ENCODE measurements around the gene STON2.
"Not testable (repeated sequence)": the region's sequence is repeated elsewhere in the genome, so short reads cannot be mapped to it uniquely, and the experiment has no call there.

STON2 gene

DNA sequence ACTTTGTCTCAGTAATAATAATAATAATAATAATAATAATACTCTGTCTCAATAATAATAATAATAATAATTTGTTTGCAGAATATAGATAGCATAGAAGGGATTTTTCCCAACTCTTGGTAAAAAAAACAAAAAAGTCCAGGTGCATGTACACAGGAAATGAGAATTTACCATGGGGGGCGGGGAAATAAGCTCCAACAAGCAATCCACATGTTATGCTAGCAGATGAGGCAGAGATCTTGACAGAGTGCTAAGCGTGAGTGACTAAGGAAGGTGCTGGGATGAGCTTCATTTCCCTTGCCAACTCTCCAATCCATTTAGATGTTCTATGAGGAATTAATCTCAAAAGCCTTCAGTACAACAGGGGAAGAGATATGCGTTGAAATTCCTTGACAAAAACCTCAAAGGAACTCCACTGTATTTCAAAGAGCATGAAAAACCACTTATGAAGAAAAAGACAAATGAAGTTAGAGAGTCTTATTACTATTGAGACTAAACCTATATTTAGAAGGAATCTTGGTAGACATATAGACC lies 134.4 kb downstream of the STON2 start:
- DNase-seq (ENCODE audit: low spot score) = no peak

DNA sequence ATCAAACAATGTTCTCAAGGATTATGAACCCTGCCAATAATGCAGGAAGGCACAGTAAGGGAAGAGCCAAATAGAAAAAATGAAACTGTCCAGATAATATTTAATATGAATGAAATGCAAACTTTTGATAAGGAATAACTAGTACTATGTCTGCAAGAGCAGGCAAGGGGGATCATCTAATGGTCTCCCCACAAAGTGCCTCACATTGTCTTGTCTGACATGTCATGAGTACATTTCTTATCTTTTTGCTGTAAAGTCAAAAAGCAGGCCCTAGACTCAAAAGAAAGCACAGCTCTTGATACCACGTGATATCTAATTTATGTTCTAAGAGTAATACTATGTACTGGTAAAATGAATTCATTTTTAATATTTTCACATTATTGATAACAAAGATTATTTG lies 135.5 kb downstream of the STON2 start:
- DNase-seq (ENCODE audit: low spot score) = no peak

DNA sequence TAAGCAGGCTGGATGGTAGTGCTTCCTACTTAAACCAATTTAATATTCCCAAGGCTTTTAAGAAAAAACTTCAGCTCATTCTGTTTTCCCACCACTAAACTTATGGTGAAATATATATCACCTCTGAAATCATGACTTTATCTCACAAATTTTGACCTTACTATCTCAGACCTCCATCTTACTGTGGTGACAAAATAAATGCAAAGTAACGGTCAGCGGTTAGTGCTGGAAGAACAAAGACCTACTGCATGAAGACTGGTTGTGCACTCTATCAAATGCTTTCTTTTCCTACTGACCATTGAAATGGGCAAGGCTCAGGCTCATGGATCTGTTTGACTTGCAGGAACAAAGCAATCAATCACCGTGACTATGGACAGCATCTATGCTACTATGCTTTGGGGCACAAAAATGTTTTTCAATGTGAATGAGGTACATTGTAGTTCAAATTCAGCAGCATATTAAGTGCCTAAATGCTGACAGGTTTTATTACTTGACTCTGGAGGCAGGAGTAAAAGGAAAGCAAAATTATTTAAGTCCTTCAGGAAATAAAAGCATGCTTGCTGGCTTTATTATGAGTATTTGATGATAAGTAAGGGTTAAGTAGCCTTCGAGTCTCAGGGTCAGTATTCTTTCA lies 136.2 kb downstream of the STON2 start:
- DNase-seq (ENCODE audit: low spot score) = no peak

DNA sequence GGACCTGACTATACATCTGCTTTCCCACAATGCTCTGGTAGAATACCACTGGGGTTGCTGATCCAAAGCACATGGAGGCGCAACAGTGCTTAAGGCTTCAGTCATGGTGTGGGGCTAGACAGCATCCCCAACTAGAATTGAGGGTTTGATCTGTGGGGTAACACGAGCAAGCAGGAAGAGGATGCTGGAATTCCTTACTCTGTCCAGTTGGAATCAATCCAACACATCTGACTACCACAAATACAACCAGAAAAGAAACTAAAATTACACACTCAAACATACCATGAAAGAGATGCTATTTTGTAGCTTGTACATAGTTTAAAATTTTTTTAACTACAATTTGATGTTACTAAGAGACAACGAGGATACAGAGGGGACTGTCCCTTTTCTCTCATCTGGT lies 138.9 kb downstream of the STON2 start:
- DNase-seq (ENCODE audit: low spot score) = no peak

DNA sequence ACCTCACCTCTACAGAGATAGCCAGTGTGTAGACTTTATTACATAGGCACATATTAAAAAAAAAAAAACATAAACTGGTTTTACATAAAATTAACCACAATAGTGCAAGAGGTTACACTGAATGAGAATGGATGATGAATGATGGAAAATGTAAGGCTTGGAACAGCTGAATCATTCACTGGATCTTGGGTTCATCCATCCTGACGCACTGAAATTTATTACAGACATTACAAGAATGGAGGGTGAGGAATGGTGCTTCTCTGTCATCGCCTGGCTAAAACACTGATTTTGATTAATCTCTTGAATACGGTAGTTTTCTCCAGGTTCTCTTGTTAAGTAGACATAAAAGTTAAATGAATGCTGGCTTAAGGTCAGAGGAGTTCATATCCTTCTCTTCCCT lies 139.4 kb downstream of the STON2 start:
- no peak for DNase-seq (ENCODE audit: low spot score)

DNA sequence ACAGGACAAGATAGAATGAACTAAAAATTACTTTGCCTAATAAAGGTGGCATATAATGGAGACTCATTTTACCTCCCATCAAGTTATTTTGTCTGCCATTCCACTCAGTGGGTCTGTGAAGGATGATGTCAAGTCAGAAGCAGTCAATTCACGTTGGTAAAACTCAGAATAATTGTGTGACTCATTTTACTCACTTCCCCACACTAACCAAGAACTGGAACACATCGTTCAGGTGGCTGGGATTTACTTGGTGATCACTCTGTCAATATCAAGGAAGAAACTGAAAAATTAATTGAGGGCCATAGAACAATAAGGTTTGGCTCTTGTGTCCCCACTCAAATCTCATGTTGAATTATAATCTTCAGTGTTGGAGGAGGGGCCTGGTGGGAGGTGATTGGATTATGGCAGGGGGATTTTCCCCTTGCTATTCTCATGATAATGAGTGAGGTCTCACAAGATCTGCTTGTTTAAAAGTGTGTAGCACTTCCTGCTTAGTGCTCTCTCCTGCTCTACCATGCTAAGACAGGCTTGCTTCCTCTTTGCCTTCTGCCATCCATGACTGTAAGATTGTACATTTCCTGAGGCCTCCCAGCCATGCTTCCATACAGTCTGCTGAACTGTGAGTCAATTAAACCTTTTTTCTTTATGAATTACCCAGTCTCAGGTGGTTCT lies 143.7 kb downstream of the STON2 start:
- no peak for DNase-seq (ENCODE audit: low spot score)

DNA sequence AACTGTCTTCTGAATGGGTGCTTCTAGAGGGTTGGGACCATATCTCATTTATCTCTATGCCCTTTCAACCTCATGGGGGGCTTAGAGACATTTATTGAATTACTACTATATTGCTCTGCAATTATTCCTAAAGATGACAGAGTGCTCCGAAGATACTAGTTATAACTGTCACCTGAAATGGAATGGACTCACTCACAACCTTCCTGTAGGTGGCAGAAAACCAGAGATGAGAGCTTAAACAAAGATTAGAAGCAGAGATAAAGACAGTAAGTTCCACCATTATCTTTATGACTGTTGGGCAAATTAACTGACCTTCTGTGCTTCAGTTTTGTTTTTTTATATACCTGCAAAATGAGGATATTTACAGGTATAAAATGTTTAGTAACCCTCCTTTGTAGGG lies 147.8 kb downstream of the STON2 start:
- no peak for DNase-seq (ENCODE audit: low spot score)

DNA sequence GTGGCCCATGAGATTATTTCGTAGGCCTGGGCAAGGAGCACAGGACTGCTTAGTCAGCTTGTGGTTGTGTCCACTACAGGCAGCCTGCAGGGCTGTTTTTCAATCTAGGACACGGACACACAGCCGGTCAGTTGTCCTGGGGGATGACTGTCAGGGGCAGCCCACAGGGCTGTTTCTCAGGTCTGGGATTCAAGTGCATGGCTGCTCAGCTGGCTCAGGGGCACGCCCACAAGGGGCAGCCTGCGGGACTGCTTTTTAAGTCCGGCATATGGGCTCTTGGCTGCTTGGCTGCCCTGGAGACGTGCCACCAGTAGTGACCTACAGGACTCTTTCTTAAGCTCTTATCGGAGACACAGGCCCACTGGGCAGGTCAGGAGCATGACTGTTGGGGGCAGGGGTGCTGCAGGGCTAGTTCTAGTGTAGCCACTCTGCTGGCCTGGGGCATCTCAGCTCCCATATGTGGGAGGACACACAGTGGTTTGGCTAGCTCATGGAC lies 152.8 kb downstream of the STON2 start:
- no peak for DNase-seq (ENCODE audit: low spot score)

DNA sequence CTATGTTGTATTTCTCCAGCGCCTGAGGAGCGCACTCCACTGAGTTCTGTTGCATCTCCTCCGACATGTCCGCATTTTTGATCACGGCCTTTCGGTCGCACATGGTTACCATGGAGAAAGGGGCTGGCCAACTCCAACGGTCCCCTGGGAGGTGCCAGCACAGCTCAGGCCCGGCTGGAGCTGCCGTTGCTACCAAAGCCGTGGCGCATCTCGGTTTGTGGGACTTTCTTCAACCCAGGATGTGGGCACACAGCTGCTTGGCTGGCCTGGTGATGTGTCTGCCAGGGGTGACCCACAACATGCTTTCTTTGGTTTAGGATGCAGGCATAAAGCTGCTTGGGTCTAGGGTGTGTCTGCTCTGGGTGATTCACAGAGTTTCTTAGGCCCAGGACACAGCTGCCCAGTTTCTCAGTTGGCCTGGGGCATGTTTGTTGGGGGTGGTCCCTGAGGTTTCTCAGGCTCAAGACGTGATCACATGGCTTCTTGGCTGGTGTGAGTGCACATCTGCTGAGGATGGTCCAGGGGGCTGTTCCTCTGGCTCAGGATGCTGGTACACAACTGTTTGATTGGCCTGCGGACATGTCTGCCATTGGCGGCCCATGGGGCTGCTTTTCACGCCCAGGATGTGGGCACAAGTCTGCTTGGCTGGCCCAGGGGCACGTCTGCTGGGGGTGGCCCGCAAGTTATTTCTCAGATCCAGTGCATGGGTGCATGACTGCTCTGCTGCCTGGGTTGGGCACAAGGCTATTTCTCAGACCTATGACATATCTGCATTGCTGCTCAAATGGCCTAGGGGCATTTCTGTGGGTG lies 153.5 kb downstream of the STON2 start:
- DNase-seq (ENCODE audit: low spot score) = no peak

DNA sequence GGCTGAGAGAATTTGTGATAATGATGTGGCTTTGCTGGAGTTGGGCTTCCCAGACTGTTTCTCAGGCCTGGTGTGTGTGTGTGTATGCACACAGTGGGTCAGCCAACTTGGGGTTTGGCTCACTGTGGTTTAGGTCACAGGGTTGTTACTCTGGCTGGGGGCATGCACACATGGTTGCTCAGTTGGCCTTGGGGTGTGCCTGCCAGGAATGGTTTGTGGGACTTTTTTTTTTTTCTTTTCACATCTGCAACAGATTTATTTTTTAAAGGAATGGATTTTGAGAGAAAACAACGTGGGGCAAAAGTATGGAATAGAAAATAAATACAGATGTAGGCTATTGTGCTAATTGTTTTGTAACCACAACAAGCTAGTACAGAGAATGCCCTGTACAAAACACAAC lies 154.4 kb downstream of the STON2 start:
- DNase-seq (ENCODE audit: low spot score) = no peak

DNA sequence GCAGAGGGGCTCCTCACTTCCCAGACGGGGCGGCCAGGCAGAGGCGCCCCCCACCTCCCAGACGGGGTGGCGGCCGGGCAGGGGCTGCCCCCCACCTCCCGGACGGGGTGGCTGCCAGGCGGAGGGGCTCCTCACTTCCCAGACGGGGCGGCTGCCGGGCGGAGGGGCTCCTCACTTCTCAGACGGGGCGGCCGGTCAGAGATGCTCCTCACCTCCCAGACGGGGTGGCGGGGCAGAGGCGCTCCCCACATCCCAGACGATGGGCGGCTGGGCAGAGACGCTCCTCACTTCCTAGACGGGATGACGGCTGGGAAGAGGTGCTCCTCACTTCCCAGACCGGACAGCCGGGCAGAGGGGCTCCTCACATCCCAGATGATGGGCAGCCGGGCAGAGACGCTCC lies 155.7 kb downstream of the STON2 start:
- DNase-seq (ENCODE audit: low spot score) = not testable (repeated sequence)

DNA sequence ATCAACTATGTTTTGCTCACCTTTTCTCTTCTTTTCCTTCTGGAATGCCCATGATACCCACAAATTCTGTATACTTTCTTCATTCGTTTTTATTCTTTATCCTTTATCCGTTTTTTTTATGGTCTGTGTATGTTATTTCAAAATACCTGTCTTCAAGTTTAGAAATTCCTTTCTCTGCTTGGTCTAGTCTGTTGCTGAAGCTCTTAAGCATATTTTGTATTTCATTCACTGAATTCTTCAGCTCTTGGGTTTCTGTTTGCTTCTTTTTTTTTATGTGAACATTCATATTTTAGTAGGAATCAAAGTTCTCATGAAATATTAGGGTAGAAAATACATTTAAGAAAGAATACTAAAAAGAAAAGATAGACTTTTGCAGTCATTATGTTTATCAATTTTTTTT lies 156.6 kb downstream of the STON2 start:
- DNase-seq (ENCODE audit: low spot score) = no peak

DNA sequence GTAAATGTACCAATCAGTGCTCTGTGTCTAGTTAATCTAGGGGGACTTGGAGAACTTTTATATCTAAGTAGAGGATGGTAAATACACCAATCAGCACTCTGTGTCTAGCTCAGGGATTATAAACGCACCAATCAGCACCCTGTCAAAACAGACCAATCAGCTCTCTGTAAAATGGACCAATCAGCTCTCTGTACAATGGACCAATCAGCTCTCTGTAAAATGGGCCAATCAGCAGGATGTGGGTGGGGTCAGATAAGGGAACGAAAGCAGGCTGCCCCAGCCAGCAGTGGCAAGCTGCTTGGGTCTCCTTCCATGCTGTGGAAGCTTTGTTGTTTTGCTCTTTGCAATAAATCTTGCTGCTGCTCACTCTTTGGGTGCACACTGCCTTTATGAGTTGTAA lies 163.3 kb downstream of the STON2 start:
- DNase-seq (ENCODE audit: low spot score) = not testable (repeated sequence)

DNA sequence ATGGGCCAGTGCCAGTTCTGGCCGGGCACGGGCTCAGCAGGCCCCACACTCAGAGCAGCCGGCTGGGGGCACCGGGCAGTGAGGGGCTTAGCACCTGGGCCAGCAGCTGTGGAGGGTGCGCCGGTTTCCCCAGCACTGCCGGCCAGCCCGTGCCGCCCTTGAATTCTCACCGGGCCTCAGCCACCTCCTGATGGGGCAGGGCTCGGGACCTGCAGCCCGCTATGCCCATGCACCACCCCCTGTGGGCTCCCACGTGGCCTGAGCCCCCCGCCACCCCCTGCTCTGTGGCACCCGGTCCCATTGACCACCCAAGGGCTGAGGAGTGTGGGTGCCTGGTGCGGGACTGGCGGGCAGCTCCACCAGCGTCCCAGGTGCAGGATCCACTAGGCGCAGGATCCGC lies 164.0 kb downstream of the STON2 start:
- no peak for DNase-seq (ENCODE audit: low spot score)

DNA sequence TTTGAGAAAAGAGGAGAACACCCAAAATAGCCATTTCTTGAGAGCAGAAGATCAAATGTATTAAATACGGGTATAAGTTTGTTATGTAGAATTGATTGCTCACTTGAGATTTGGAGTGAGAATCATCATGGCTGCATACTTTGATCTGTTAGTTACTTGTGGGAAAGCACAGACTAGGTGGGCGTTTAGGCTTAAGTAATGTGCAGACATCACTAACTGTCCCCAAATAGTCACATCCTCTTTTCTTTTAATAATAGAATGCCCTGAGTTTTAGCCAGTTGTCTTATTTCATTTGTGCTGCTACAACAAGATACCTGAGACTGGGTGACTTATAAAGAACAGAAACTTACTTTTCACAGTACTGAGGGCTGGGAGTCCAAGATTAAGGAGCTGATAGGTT lies 165.0 kb downstream of the STON2 start:
- DNase-seq (ENCODE audit: low spot score) = no peak

DNA sequence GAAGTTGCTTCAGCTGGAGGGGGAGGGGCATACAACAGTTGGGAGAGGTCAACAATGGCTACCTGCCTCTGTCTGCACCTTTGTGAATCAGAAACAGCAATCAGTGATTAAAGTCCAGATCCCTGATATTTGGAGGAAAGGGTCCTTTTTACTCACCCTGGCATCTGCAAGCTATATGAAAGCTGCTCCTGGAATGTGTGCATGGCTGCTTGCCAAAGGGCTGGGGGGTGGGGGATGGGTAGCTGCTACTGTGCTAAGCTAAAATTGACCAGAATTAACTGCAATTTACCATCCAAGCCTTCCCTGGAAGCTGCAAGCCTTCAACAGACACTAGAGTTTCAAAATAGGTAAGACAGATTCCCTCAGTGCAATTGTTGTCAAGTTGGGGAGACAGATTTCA lies 165.8 kb downstream of the STON2 start:
- no peak for DNase-seq (ENCODE audit: low spot score)

DNA sequence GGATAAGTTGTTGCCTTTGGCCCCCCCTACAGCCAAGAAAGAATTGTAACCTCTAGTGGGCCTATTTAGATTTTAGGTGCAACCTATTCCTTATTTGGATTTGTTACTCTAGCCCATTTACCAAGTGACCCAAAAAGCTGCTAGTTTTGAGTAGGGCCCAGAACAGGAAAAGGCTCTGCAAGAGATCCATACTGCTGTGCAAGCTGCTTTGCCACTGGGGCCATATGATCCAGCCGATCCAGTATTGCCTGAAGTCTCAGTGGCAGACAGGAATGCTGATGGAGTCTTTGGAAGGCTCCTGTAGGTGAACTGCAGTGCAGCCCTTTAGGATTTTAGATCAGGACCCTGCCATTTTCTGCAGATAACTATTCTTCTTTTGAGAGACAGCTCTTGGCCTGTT lies 166.5 kb downstream of the STON2 start:
- DNase-seq (ENCODE audit: low spot score) = no peak

DNA sequence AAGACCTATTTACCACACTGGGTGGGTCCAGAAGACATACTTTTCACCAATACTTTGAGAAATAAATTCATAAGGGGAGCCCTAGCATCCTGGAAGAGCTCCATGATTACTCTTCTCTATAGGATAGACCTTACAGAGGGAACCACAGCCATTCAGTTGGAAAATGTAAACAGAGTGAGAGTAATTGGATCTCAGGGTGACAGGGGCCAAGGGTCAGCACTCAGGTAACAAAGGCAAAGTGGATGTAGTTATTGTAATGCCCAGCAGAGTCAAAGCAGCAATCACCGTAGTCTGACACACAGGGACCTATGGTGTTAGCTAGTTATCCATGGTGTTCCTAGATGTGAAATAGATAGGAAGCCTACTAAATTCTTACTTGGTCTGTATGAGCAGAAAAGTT lies 168.6 kb downstream of the STON2 start:
- no peak for DNase-seq (ENCODE audit: low spot score)

DNA sequence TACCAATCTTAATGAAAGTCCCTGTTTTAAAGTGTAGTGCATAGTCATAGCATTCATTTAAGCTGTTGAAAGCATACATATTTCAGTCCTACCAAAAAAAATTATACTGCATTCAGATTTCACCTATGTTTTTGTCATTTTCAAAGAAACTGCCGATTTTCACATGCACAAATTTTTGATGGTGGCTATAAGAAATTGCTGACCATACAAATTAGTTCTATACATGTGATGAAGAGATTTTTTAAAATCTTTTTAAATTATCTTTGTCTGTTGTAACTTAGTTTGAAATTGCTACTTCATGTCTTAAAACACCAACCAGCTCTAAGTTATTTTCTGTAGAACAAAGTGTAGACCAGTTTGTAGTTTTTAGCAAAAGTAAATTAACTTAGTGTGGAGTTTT lies 175.9 kb downstream of the STON2 start:
- no peak for DNase-seq (ENCODE audit: low spot score)

DNA sequence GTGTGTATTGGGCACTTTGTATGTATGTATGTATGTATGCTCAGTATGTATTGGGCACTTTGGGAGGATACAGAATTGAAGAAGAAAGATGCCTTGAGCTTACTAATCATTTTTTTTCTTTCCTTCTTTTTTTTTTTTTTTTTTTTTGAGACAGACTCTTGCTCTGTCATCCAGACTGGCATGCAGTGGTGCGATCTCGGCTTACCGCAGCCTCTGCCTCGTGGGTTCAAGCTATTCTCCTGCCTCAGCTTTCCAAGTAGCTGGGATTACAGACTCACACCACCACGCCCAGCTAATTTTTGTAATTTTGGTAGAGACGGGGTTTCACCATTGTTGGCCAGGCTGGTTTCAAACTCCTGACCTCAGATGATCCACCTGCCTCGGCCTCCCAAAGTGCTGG lies 176.3 kb downstream of the STON2 start:
- DNase-seq (ENCODE audit: low spot score) = not testable (repeated sequence)

DNA sequence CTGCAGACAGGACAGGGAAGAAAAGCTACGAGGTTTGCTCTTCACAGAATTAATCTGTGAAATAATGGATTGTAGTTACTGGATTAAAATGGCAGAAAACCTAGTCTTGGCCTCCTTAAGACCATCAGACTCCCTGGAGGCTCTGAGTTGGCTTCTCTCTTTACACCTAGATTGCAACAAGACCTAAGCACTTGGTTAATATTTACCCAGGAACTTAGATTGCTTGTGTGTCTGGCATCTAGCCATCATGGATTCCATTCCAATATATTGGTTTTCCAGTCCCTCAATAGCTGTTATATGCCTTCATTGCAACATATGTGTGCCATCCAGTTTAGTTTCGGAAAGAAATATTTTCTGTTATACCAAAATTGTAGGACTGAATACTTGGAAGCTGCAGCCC lies 177.4 kb downstream of the STON2 start:
- no peak for DNase-seq (ENCODE audit: low spot score)

DNA sequence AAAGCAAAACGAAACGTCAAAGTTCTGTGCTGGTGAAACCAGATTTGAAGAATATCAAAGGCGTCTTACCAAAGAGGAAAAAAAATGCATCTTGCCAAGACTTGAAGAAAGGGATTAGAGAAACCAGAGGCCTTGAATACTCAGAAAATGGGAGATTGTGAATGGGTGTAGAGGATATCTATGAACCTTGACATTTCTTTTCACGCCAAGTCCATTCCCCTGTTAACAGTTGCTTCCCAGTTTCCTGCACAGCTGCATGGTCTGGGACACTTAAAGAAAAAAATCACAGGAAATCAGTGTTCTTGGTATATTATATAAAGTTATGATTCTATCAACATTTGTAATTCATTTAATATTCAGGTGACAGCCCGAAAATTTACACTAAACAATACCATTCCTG lies 178.0 kb downstream of the STON2 start:
- no peak for DNase-seq (ENCODE audit: low spot score)

DNA sequence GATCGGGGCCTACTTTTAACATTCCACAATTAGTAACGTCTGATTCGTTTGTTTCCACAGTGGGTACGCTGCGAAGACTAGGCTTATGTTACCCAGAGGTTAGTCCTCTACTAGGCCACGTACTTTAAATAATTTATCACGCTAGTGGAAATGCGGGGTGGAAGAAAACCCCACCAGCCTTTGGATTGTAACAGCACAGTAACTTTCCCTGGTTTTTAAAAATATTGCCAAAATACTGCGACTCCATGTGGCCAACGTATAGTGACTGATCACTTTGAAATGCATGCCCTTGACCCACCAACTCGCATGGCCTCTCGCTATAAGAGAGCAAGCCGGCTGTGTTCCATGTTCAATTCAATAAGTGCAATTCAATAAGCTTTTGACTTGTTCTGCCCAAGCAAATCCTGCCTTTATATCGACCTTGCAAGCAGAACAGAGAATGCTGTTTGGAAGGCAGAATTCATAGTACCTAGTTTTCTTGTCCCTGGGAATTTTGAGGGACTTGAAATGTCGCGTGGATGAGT lies 178.5 kb downstream of the STON2 start:
- DNase-seq (ENCODE audit: low spot score) = peak; percentile 26
